Limb (tissue), 2 donors: ENCODE results near the gene LOXL1.
"Not testable (repeated sequence)": the region's sequence is repeated elsewhere in the genome, so short reads cannot be mapped to it uniquely, and the experiment has no call there.

ENCODE experiments used
- DNase-seq, 2 donors: peaks; one replicate each; pipeline ENCODE4 v3.0.0-alpha.2; 2016; ENCODE audit errors: extremely low spot score in 2 of 2

The LOXL1 gene

GRCh38 chr15:73952171-73952912 lies 26.1 kb downstream of the LOXL1 start:
- no peak for DNase-seq

- DNase-seq: no peak
Observed at GRCh38 chr15:73952913-73953750, 26.9 kb downstream of the LOXL1 start.

GRCh38 chr15:73954188-73955145 lies 28.2 kb downstream of the LOXL1 start:
- DNase-seq: no peak

- peak in 1 of 2 donors; percentile 20 for DNase-seq
Observed at GRCh38 chr15:73955326-73955725, 29.1 kb downstream of the LOXL1 start.

GRCh38 chr15:73955861-73956742 lies 29.8 kb downstream of the LOXL1 start:
- DNase-seq: peak in 1 of 2 donors; percentile 17

GRCh38 chr15:73956743-73957135 lies 30.5 kb downstream of the LOXL1 start:
- peak in 1 of 2 donors; percentile 34 for DNase-seq

GRCh38 chr15:73957276-73957675 lies 31.0 kb downstream of the LOXL1 start:
- DNase-seq: peak in 1 of 2 donors; percentile 26

GRCh38 chr15:73957785-73958184 lies 31.5 kb downstream of the LOXL1 start:
- peak in 1 of 2 donors; percentile 7 for DNase-seq

GRCh38 chr15:73959012-73959581 lies 32.8 kb downstream of the LOXL1 start:
- DNase-seq: peak; percentile 34 to 38

GRCh38 chr15:73959801-73960200 lies 33.5 kb downstream of the LOXL1 start:
- DNase-seq: peak in 1 of 2 donors; percentile 12

GRCh38 chr15:73960472-73961070 lies 34.3 kb downstream of the LOXL1 start:
- DNase-seq: not testable (repeated sequence)

- DNase-seq: no peak
Observed at GRCh38 chr15:73962433-73962832, 36.2 kb downstream of the LOXL1 start.

- DNase-seq: peak; percentile 62 to 83
Observed at GRCh38 chr15:73964736-73965093, 38.5 kb downstream of the LOXL1 start.

- peak in 1 of 2 donors; percentile 32 for DNase-seq
Observed at GRCh38 chr15:73965094-73965757, 39.0 kb downstream of the LOXL1 start.

GRCh38 chr15:73965758-73966113 lies 39.5 kb downstream of the LOXL1 start:
- DNase-seq: peak in 1 of 2 donors; percentile 1

- DNase-seq: no peak
Observed at GRCh38 chr15:73968461-73968860, 42.2 kb downstream of the LOXL1 start.

GRCh38 chr15:73969151-73969759 lies 43.0 kb downstream of the LOXL1 start:
- DNase-seq: no peak

GRCh38 chr15:73972984-73973682 lies 46.9 kb downstream of the LOXL1 start:
- DNase-seq: peak; percentile 85 to 91
